NCI-H187 (cell line): ENCODE measurements around the gene COP1.

Source experiments
- DNase-seq, 2 experiments: peaks; one replicate each; lab custom pipeline; 2025; lab: John Stamatoyannopoulos, UW

Gene COP1

GRCh38 chr1:176199707-176200106 lies 7.4 kb downstream of the COP1 start:
- DNase-seq = no peak

DNA sequence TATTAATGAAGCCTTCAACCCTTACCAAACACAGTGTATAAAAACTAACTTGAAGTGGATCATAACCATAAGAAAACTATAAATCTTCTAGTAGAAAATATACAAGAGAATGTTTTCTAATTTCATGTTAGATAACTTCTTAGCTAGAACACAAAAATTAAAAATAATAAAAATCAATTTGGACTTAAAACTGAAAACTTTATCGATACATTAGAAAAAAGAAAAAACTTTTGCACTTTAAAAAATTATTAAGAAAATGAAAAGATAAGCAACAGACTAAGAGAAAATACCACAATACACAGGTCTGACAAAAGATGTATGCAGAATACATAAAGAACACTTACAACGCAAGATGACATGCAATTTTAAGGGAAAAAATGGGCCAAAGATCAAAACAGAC lies 8.7 kb downstream of the COP1 start:
- DNase-seq = no peak

DNA sequence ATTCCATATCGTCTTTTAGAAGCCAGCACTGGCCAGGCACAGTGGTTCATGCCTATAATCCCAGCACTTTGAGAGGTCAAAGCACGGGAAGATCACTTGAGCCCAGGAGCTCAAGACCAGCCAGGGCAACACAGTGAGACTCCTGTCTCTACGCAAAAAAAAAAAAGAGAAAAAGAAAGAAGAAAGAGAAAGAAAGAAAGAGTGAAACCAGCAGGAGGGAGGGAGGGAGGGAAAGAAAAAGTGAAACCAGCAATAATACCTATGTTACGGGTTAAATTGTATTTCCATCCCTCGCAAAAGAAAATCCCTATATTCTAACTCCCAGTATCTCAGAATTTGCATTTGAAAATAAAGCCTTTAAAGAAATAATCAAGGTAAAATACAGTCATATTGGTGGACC lies 10.4 kb downstream of the COP1 start:
- DNase-seq = no peak

- DNase-seq = no peak
These were observed 11.5 kb downstream of the COP1 start for GRCh38 chr1:176195547-176195946.

DNA sequence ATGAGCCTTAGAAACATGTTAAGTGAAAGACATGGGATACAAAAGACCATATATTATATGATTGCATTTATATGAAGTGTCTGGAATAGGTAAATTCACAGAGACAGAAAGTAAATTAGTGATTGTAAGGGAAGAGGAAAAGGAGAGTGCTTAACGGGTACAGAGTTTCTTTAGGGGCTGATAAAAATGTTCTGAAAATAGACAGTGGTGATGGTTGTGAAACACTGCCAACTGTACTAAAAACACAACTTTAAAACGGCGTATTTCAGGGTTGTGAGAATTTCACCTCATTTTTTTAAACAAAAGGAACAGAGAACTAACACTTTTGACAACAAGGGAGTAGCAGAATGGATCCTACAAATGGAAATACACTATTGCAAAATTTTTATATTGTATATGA lies 13.4 kb downstream of the COP1 start:
- DNase-seq = no peak

DNA sequence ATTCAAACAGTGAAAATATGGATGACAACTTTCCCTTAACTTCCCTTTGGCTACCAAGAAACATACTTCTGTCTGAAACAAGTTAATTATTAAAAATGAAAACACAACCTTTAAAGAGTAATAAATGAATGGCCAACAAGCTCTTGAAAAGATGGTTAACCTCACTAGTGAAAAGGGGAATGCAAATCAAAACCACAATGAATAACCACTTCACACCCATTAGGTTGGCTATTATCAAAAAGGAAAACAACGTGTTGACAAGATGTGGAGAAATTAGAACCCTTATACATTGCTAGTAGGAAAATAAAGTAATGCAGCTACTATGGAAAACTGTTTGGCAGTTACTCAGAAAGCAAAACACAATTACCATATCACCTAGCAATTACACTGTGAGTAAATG lies 14.1 kb downstream of the COP1 start:
- DNase-seq = no peak

- no peak for DNase-seq
These were observed 18.5 kb downstream of the COP1 start for GRCh38 chr1:176188604-176189003.

- no peak for DNase-seq
These were observed 20.1 kb downstream of the COP1 start for GRCh38 chr1:176187001-176187400.

- DNase-seq = no peak
These were observed 23.5 kb downstream of the COP1 start for GRCh38 chr1:176183618-176184017.

GRCh38 chr1:176178316-176178715 lies 28.8 kb downstream of the COP1 start:
- no peak for DNase-seq

DNA sequence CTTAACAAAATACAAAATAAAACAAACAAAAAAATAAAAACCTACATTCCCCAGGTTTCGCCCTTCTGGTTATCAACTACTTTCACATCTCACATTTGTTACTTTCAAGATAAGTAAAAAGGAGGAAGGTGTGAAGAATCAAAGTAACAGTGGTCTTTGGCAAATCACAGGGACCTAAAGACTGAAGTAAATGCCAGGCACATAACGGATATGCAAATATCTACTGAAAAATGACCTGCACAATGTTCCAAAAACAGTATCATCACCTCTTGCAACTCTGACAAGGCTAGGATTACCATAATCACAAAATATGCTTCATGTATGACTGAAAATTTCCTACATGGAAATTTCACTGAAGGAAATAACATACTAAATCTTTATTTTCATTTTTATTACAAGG lies 29.3 kb downstream of the COP1 start:
- no peak for DNase-seq

DNA sequence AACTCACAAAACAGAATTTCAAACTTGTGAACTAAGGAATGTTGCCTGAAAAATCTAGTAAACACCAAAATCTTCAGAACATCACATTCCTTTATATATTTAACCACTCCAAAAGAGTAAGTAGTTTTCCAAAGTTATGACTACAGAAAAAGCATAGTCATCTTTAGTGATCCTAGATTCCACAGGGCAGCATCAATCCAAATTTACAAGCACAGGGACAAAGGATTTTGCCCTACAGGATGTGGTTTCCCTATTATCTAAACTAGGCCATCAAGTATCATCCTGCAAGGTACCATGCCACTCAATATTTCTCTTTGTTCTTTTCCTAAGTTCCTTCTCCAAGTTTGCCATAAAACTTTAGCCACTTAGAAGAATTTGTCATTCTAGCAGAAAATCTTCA lies 33.0 kb downstream of the COP1 start:
- no peak for DNase-seq

GRCh38 chr1:176172215-176172614 lies 34.9 kb downstream of the COP1 start:
- no peak for DNase-seq

- no peak for DNase-seq
These were observed 39.9 kb downstream of the COP1 start for GRCh38 chr1:176167210-176167609.

GRCh38 chr1:176165573-176165972 lies 41.5 kb downstream of the COP1 start:
- DNase-seq = no peak

- no peak for DNase-seq
These were observed 42.9 kb downstream of the COP1 start for GRCh38 chr1:176164014-176164678.

- DNase-seq = no peak
These were observed 47.1 kb downstream of the COP1 start for GRCh38 chr1:176159993-176160392.

DNA sequence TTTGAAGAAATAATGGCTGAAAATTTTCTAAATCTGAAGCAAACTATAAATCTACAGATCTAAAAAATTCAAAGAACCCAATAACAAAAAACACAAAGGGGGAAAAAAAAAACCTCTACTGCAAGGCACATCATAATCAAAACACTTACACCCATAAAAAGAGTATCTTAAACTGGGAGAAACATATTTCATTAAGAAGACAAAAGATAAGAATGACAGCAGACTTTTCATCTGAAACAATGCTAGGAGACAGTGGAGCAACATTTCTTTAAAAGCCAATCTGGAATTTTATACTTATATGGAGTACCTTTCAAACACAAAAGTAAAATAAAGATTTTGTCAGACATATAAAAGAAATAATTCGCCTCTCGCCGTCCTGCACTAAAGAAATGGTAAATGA lies 49.1 kb downstream of the COP1 start:
- no peak for DNase-seq

GRCh38 chr1:176149939-176150807 lies 56.9 kb downstream of the COP1 start:
- no peak for DNase-seq

GRCh38 chr1:176144526-176144925 lies 62.6 kb downstream of the COP1 start:
- DNase-seq = no peak

GRCh38 chr1:176142973-176143372 lies 64.1 kb downstream of the COP1 start:
- no peak for DNase-seq

GRCh38 chr1:176141449-176141848 lies 65.6 kb downstream of the COP1 start:
- no peak for DNase-seq

- DNase-seq = no peak
These were observed 70.2 kb downstream of the COP1 start for GRCh38 chr1:176136891-176137290.

DNA sequence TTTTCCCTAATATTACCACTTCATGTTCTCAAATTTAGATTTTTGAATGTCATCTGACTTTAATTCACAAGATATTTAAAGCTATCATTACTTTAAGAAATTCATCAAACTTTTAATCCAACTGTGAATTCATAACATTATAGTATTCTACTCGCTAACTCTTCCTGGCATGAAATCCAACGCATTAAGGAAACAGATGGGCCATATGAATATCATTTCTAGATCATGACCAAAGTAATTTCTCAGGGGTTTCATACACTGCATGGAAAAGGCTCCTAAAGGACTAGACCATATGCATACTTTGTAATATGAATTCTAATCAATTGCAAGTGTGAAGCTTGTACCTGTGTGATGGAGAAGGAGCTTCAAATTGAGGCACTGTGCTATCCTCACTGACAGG lies 72.4 kb downstream of the COP1 start:
- no peak for DNase-seq
